DMS79 (cell line): ENCODE data around the gene PLK4.
"Not testable (repeated sequence)": the region's sequence is repeated elsewhere in the genome, so short reads cannot be mapped to it uniquely, and the experiment has no call there.

Experiments
- DNase-seq: peaks from one replicate; lab custom pipeline; 2025; lab: John Stamatoyannopoulos, UW

PLK4 gene

GRCh38 chr4:127880763-127881562 is at the start of gene PLK4:
Gene PLK4, plus strand, starts transcription at chr4:127880893. Its CDS starts 242 bp downstream, at chr4:127881135.
- peak; percentile 76 for DNase-seq

GRCh38 chr4:127832585-127832984 is 48.1 kb upstream of the PLK4 start:
- no peak for DNase-seq

- no peak for DNase-seq
Measured at GRCh38 chr4:127843704-127844600, 36.7 kb upstream of the PLK4 start.

GRCh38 chr4:127844601-127845116 is 36.0 kb upstream of the PLK4 start:
- no peak for DNase-seq

GRCh38 chr4:127846061-127846460 is 34.6 kb upstream of the PLK4 start:
- DNase-seq = no peak

- DNase-seq = no peak
Measured at GRCh38 chr4:127846765-127847164, 33.9 kb upstream of the PLK4 start.

- no peak for DNase-seq
Measured at GRCh38 chr4:127849505-127850234, 31.0 kb upstream of the PLK4 start.

- DNase-seq = no peak
Measured at GRCh38 chr4:127852661-127853060, 28.0 kb upstream of the PLK4 start.

- DNase-seq = no peak
Measured at GRCh38 chr4:127856196-127856812, 24.4 kb upstream of the PLK4 start.

- DNase-seq = no peak
Measured at GRCh38 chr4:127856813-127857447, 23.8 kb upstream of the PLK4 start.

GRCh38 chr4:127857641-127858040 is 23.1 kb upstream of the PLK4 start:
- no peak for DNase-seq

GRCh38 chr4:127868196-127868595 is 12.5 kb upstream of the PLK4 start:
- DNase-seq = no peak

GRCh38 chr4:127870281-127870680 is 10.4 kb upstream of the PLK4 start:
- DNase-seq = no peak

- no peak for DNase-seq
Measured at GRCh38 chr4:127870688-127871087, 10.0 kb upstream of the PLK4 start.

- DNase-seq = no peak
Measured at GRCh38 chr4:127875791-127876190, 4.9 kb upstream of the PLK4 start.

- no peak for DNase-seq
Measured at GRCh38 chr4:127881563-127881864, 821 bp downstream of the PLK4 start.

- DNase-seq = no peak
Measured at GRCh38 chr4:127888559-127888958, 7.9 kb downstream of the PLK4 start.

- no peak for DNase-seq
Measured at GRCh38 chr4:127889903-127890302, 9.2 kb downstream of the PLK4 start.

- no peak for DNase-seq
Measured at GRCh38 chr4:127896069-127896468, 15.4 kb downstream of the PLK4 start.

- no peak for DNase-seq
Measured at GRCh38 chr4:127896528-127896927, 15.8 kb downstream of the PLK4 start.

GRCh38 chr4:127899682-127900081 is 19.0 kb downstream of the PLK4 start:
- not testable (repeated sequence) for DNase-seq
